ENCODE results near the gene PLD1.

PLD1 gene

DNA sequence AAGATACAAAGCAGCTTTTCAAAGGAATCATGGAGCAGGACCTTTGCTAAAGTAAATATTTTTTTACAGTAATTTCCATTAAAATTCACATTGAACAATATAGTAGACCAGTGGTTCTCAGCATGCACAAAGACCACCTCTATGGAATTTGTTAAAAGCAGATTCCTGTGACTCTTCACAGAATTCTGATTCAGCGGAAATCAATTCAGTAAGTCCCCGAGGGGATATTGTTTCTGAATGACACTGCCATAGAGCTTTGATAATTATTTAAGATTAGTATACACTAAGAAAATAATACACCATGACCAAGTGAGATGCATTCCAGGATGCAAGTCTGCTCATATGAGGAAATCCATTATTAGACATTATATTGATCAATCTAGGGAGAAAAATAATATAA lies 188.2 kb downstream of the PLD1 start:
- DNase-seq (ENCODE audit: low read depth in 1 of 2, low spot score in 1 of 2) = no peak
- TF ChIP-seq, protein P1, sequence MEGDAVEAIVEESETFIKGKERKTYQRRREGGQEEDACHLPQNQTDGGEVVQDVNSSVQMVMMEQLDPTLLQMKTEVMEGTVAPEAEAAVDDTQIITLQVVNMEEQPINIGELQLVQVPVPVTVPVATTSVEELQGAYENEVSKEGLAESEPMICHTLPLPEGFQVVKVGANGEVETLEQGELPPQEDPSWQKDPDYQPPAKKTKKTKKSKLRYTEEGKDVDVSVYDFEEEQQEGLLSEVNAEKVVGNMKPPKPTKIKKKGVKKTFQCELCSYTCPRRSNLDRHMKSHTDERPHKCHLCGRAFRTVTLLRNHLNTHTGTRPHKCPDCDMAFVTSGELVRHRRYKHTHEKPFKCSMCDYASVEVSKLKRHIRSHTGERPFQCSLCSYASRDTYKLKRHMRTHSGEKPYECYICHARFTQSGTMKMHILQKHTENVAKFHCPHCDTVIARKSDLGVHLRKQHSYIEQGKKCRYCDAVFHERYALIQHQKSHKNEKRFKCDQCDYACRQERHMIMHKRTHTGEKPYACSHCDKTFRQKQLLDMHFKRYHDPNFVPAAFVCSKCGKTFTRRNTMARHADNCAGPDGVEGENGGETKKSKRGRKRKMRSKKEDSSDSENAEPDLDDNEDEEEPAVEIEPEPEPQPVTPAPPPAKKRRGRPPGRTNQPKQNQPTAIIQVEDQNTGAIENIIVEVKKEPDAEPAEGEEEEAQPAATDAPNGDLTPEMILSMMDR (IDR thresholded peaks at IDR 0.05; ENCODE audit: insufficient read depth, low read length) = no peak
- TF ChIP-seq POLR2AphosphoS5 (IDR thresholded peaks at IDR 0.05; ENCODE audit: low read depth) = no peak
- no peak for TF ChIP-seq SPI1 (IDR thresholded peaks at IDR 0.05; ENCODE audit: borderline replicate concordance, low read depth)
- TF ChIP-seq, protein P2, sequence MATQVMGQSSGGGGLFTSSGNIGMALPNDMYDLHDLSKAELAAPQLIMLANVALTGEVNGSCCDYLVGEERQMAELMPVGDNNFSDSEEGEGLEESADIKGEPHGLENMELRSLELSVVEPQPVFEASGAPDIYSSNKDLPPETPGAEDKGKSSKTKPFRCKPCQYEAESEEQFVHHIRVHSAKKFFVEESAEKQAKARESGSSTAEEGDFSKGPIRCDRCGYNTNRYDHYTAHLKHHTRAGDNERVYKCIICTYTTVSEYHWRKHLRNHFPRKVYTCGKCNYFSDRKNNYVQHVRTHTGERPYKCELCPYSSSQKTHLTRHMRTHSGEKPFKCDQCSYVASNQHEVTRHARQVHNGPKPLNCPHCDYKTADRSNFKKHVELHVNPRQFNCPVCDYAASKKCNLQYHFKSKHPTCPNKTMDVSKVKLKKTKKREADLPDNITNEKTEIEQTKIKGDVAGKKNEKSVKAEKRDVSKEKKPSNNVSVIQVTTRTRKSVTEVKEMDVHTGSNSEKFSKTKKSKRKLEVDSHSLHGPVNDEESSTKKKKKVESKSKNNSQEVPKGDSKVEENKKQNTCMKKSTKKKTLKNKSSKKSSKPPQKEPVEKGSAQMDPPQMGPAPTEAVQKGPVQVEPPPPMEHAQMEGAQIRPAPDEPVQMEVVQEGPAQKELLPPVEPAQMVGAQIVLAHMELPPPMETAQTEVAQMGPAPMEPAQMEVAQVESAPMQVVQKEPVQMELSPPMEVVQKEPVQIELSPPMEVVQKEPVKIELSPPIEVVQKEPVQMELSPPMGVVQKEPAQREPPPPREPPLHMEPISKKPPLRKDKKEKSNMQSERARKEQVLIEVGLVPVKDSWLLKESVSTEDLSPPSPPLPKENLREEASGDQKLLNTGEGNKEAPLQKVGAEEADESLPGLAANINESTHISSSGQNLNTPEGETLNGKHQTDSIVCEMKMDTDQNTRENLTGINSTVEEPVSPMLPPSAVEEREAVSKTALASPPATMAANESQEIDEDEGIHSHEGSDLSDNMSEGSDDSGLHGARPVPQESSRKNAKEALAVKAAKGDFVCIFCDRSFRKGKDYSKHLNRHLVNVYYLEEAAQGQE (IDR thresholded peaks at IDR 0.05; ENCODE audit: insufficient replicate concordance, low read depth) = no peak
- TF ChIP-seq GABPA (IDR thresholded peaks at IDR 0.05; ENCODE audit: low read depth) = no peak
- Histone ChIP-seq H3K27me3 (ENCODE audit: insufficient read depth, poor library complexity, severe bottlenecking) (no peaks in the 10 kb centered on the region), H3K4me3 (replicated peaks; ENCODE audit: insufficient read depth, low read length) (no peak overlapping the region), H3K27ac (replicated peaks) (no peak overlapping the region)

DNA sequence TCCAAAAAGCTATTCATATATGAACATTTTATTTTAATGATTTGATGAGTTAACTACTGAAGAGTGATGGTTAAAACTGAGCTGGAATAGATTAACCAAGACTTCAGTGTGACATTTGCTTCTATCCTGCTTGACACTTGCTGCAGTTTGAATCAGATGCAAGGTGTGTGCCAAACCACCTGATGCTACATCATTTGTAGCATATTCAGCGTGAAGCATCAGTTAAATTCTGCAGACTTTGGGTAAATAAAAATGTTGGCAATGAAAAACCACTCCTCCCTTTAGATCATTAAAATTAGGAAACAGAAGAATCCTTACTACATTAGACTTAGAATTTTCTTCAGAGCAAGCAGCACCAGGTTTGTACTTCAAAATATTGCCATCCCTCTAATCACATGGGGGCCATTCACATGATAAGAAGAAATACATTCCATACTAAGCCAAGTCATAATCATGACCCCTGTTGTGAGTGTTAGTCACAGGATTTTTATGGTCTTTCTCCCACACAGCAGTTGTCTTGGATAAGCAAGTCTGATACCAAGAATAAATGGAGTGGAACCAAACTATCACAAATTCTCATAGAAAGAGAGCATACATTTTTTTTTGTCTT lies 189.4 kb downstream of the PLD1 start:
- no peak overlapping the region for H3K27ac ChIP-seq (replicated peaks)
- no peaks in the 10 kb centered on the region for H3K27me3 ChIP-seq (ENCODE audit: insufficient read depth, poor library complexity, severe bottlenecking)
- DNase-seq (ENCODE audit: low read depth in 1 of 2, low spot score in 1 of 2) = no peak
- TF ChIP-seq POLR2AphosphoS5 (IDR thresholded peaks at IDR 0.05; ENCODE audit: low read depth) (no peak), SPI1 (IDR thresholded peaks at IDR 0.05; ENCODE audit: borderline replicate concordance, low read depth) (no peak), GABPA (IDR thresholded peaks at IDR 0.05; ENCODE audit: low read depth) (no peak)
- TF ChIP-seq, protein P1 (IDR thresholded peaks at IDR 0.05; ENCODE audit: insufficient read depth, low read length) = no peak
- TF ChIP-seq, protein P2 (IDR thresholded peaks at IDR 0.05; ENCODE audit: insufficient replicate concordance, low read depth) = no peak
- H3K4me3 ChIP-seq (replicated peaks; ENCODE audit: insufficient read depth, low read length) = no peak overlapping the region

DNA sequence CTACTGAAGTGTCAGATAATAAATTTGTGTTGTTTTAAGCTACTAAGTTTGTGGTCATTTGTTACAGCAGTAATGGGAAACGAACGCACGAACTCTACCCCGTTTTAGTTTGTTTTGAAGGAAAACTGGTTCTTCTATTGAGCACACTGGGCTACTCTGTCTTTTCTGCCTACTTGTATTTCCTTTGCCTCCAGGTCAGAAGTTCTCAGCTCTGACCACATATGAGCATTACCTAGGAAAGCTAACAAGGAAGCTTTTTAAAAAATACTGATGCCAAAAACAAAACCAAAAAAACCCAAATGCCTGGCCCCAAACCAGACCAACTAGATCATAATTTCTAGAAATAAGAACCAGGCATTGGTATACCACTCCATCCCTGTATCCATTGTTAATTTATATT lies 193.5 kb downstream of the PLD1 start:
- no peak for DNase-seq (ENCODE audit: low read depth in 1 of 2, low spot score in 1 of 2)
- Histone ChIP-seq H3K27me3 (ENCODE audit: insufficient read depth, poor library complexity, severe bottlenecking) (no peaks in the 10 kb centered on the region), H3K27ac (replicated peaks) (no peak overlapping the region), H3K4me3 (replicated peaks; ENCODE audit: insufficient read depth, low read length) (no peak overlapping the region)
- TF ChIP-seq, protein P2 (IDR thresholded peaks at IDR 0.05; ENCODE audit: insufficient replicate concordance, low read depth) = no peak
- TF ChIP-seq, protein P1 (IDR thresholded peaks at IDR 0.05; ENCODE audit: insufficient read depth, low read length) = no peak
- TF ChIP-seq POLR2AphosphoS5 (IDR thresholded peaks at IDR 0.05; ENCODE audit: low read depth) (no peak), GABPA (IDR thresholded peaks at IDR 0.05; ENCODE audit: low read depth) (no peak), SPI1 (IDR thresholded peaks at IDR 0.05; ENCODE audit: borderline replicate concordance, low read depth) (no peak)

All from HL-60 (cell line).